ENCODE results near the gene FBXO28. TPM values are rescaled to one million over a fixed set of nuclear protein-coding genes. Genes with fewer than 3 reads are reported as not detected.

The FBXO28 gene
- total and polyA plus RNA-seq, 11 donors, result 5.4 to 24.5 (median 18.9) TPM

DNA sequence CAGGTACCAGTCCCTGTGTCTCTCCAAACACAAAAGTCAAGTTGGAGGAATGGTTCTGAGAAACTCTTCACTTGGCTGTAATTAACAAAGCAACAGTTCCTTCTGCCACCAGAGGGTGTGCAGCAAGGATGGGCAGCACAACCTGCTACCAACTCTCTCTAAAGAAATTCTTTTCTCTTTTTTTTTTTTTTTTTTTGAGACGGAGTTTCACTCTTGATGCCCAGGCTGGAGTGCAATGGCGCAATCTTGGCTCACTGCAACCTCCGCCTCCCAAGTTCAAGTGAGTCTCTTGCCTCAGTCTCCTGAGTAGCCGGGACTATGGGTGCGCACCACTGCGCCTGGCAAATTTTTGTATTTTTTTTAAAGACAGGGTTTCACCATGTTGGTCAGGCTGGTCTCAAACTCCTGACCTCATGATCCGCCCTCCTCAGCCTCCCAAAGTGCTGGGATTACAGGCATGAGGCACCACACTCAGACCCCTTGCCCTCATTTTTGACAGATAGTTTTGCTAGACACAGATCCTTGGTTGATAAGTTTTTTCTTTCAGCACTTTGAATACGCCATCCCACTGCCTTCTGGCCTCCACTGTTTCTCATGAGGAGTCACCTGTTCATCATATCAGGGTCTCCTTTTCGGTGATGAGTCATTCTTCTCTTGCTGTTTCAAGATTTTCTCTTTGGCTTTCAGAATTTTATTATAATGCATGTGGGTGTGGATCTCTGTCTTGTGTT, 57.0 kb downstream of the FBXO28 start:
- no peaks in the 10 kb centered on the region for H3K36me3 ChIP-seq
- H3K4me3 ChIP-seq, result no peak overlapping the region
- peak in 1 of 4 donors; percentile 33 for ATAC-seq
- 82 to 85% (median 85%) methylated on average over 9 of the region's 9 CpGs for WGBS, 4 donors
- DNase-seq, result no peak
- no peaks in the 10 kb centered on the region for H3K9me3 ChIP-seq
- intact Hi-C loops (cut with DNase I), result no loop called here
- H3K4me1 ChIP-seq, result peaks cover 0 to 32% (median 10%) of the 10 kb centered on the region in 12 donors
- no peak overlapping the region for H3K27ac ChIP-seq
- H3K27me3 ChIP-seq, result no peaks in the 10 kb centered on the region
- no peak for TF ChIP-seq POLR2A (IDR thresholded peaks at IDR 0.05)
- TF ChIP-seq CTCF (IDR thresholded peaks at IDR 0.05), result peak in 10 of 12 donors; percentile 9 to 41 (median 24)

- no peak for DNase-seq
- Histone ChIP-seq H3K4me1 (peaks cover 0 to 32% (median 10%) of the 10 kb centered on the region in 12 donors), H3K9me3 (no peaks in the 10 kb centered on the region), H3K36me3 (no peaks in the 10 kb centered on the region), H3K4me3 (no peak overlapping the region), H3K27ac (no peak overlapping the region), H3K27me3 (no peaks in the 10 kb centered on the region)
- no peak for ATAC-seq
- TF ChIP-seq POLR2A (IDR thresholded peaks at IDR 0.05) (no peak), CTCF (IDR thresholded peaks at IDR 0.05) (no peak)
- intact Hi-C loops (cut with DNase I), result no loop called here
- WGBS, 4 donors, result 74 to 87% (median 82%) methylated on average over 3 of the region's 3 CpGs
Measured at GRCh38 chr1:224172229-224172628, 58.3 kb downstream of the FBXO28 start.

- intact Hi-C loops (cut with DNase I), result no loop called here
- Histone ChIP-seq H3K27ac (no peak overlapping the region), H3K36me3 (no peaks in the 10 kb centered on the region), H3K4me3 (no peak overlapping the region), H3K4me1 (peaks cover 0 to 27% (median 8%) of the 10 kb centered on the region in 12 donors), H3K9me3 (no peaks in the 10 kb centered on the region), H3K27me3 (no peaks in the 10 kb centered on the region)
- ATAC-seq (no peak), DNase-seq (no peak)
- TF ChIP-seq CTCF (IDR thresholded peaks at IDR 0.05) (no peak), POLR2A (IDR thresholded peaks at IDR 0.05) (no peak)
- WGBS, 4 donors, result 92 to 94% (median 93%) methylated on average over 5 of the region's 5 CpGs
Measured at GRCh38 chr1:224173523-224173922, 59.6 kb downstream of the FBXO28 start.

- Histone ChIP-seq H3K4me1 (peaks cover 0 to 7% (median 0%) of the 10 kb centered on the region in 12 donors), H3K36me3 (no peaks in the 10 kb centered on the region), H3K9me3 (no peaks in the 10 kb centered on the region), H3K27me3 (no peaks in the 10 kb centered on the region), H3K4me3 (peak overlapping the region in 4 of 12 donors; percentile 18 to 32 (median 24)), H3K27ac (no peak overlapping the region)
- ATAC-seq, result peak in 3 of 4 donors; percentile 58 to 91 (median 80)
- TF ChIP-seq POLR2A (IDR thresholded peaks at IDR 0.05), result no peak
- peak in 1 of 12 donors; percentile 4 for TF ChIP-seq CTCF (IDR thresholded peaks at IDR 0.05)
- intact Hi-C loops (cut with DNase I), result no loop called here
- peak; percentile 34 to 72 (median 48) for DNase-seq
- WGBS, 4 donors, result 8 to 14% (median 10%) methylated on average over 13 to 21 of the region's 21 CpGs
Measured at GRCh38 chr1:224175617-224176016, 61.7 kb downstream of the FBXO28 start.

Measured in heart left ventricle (tissue), 16 donors.